ENCODE data around the gene RENBP. TPM values are rescaled to one million over a fixed set of nuclear protein-coding genes. Genes with fewer than 3 reads are reported as not detected.

The RENBP gene
- total and polyA plus RNA-seq, 8 donors, result 0.43 to 7.5 (median 2.4) TPM

DNA sequence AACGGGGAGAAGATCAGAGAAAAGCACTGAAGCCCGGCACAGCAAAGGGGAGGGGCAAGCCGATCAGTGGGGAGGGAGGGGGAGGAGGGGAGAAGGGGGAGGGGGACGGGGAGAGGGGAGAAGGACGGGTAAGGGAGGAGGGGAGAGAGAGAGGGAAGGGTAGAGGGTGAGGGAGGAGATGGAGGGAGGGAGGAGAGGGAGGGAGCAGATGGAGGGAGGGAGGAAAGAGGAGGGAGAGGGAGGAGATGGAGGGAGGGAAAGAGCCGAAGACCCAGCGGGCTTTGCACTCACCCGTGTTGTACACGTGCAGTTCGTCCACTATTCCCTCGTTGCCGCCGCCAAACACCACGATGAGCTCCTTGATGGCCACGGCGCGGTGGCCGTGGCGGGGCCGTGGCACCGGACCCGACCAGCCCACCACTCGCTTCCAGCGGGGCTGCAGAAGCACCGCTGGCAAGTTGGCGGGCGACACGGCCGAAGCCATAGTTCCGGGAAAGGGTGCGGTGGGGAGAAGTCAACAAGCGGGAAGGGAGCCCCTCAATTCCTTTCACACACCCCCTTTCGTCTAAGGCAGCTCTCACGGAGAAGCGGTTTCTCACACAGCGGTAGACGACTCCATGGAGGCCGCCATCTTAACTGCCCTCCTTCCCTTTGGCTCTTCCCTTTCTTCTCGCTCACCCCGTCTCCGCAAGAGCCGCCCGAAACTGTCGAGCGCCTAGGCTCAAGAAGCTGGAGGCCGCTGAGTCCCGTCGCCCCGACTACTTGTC lies 26.1 kb upstream of the RENBP start:
- peaks cover 0 to 14% (median 0%) of the 10 kb centered on the region in 3 donors for H3K4me1 ChIP-seq
- H3K4me3 ChIP-seq, result peak overlapping the region; percentile 66 to 92 (median 78)
- TF ChIP-seq, protein P1, sequence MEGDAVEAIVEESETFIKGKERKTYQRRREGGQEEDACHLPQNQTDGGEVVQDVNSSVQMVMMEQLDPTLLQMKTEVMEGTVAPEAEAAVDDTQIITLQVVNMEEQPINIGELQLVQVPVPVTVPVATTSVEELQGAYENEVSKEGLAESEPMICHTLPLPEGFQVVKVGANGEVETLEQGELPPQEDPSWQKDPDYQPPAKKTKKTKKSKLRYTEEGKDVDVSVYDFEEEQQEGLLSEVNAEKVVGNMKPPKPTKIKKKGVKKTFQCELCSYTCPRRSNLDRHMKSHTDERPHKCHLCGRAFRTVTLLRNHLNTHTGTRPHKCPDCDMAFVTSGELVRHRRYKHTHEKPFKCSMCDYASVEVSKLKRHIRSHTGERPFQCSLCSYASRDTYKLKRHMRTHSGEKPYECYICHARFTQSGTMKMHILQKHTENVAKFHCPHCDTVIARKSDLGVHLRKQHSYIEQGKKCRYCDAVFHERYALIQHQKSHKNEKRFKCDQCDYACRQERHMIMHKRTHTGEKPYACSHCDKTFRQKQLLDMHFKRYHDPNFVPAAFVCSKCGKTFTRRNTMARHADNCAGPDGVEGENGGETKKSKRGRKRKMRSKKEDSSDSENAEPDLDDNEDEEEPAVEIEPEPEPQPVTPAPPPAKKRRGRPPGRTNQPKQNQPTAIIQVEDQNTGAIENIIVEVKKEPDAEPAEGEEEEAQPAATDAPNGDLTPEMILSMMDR (IDR thresholded peaks at IDR 0.05), result no peak
- H3K36me3 ChIP-seq, result no peaks in the 10 kb centered on the region
- ATAC-seq (peak; percentile 15 to 28 (median 22)), DNase-seq (peak in 3 of 6 donors; percentile 43 to 80 (median 60)), FAIRE-seq (no peak)
- no peaks in the 10 kb centered on the region for H3K27me3 ChIP-seq
- intact Hi-C loops (cut with DNase I), result no loop called here
- no peaks in the 10 kb centered on the region for H3K9me3 ChIP-seq
- peak overlapping the region; percentile 94 to 99 (median 98) for H3K27ac ChIP-seq
- 0 to 6% methylated on average over 41 to 49 of the region's 49 CpGs for WGBS, 2 donors

DNA sequence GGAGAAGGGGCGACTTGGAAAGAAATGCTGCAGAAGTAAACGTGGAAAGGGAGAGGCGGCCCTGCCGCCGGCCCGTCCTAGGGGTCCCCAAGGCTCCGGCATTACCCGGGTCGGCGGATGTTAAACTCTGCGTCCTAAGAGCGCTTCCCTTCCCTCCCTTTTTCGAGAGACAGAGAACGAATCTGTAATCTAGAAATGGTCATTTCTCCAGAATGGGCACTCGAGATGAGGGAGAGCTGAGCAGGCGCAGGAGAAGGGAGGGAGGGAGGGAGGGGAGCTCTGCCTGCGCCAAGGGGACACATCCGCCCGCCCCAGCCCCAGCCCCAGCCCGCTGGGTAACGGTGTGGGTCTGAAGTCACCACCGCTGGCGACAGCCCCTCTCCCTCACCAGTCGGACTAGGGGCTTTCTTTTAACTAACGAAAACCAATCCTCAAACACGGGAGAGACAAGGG lies 25.5 kb upstream of the RENBP start:
- intact Hi-C loops (cut with DNase I), result no loop called here
- H3K27ac ChIP-seq, result peak overlapping the region in 2 of 4 donors; percentile 12 to 36
- H3K9me3 ChIP-seq, result no peaks in the 10 kb centered on the region
- no peaks in the 10 kb centered on the region for H3K27me3 ChIP-seq
- H3K4me3 ChIP-seq, result peak overlapping the region; percentile 2 to 92 (median 44)
- TF ChIP-seq, protein P1 (IDR thresholded peaks at IDR 0.05), result no peak
- ATAC-seq, result no peak
- H3K4me1 ChIP-seq, result peaks cover 0 to 12% (median 0%) of the 10 kb centered on the region in 3 donors
- WGBS, 2 donors, result 2 to 24% methylated on average over 26 of the region's 26 CpGs
- peak in 3 of 6 donors; percentile 38 to 65 (median 62) for DNase-seq
- no peak for FAIRE-seq
- H3K36me3 ChIP-seq, result no peaks in the 10 kb centered on the region

DNA sequence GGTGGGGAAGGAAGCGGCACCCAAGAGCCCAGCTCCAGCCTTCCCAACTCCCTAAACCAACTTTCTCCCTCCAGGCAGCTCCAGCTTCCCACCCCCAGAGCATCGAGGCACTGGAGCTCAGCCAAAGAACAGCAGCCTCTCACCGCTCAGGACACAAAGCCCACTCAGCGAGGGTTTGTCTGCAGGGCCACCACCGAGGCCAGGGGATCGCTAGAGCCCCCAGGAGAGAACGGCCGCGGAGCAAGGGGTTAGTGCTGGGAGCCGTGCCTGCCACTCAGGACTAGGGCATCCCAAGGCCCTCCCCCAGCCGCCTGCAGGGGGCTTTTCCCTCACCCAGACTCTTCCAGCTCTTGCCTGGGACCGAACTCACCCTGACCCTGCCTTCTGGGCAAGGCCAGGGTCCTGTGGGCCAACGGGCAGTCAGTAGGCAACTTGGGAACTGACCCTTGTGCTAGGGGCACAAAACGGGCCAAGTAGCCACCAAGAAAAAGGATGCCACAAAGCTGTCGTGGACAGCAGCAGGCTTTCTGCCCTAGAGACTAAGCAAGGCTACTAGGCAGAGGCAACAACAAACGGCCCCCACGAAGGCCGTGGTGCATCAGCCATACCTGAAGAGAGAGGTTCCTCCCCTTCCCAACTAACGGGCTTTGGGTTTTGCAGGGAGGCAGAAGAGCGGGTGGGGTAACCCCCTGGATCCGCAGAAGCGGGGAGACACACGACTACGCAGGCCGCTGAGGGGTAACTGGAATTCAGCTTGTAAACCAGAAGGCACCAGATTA lies 24.9 kb upstream of the RENBP start:
- peaks cover 0 to 6% (median 0%) of the 10 kb centered on the region in 3 donors for H3K4me1 ChIP-seq
- WGBS, 2 donors, result 16 to 47% methylated on average over 25 of the region's 25 CpGs
- TF ChIP-seq, protein P1 (IDR thresholded peaks at IDR 0.05), result no peak
- no peaks in the 10 kb centered on the region for H3K9me3 ChIP-seq
- FAIRE-seq, result no peak
- peak overlapping the region in 2 of 4 donors; percentile 12 to 36 for H3K27ac ChIP-seq
- no peak for ATAC-seq
- intact Hi-C loops (cut with DNase I), result no loop called here
- peak in 2 of 6 donors; percentile 58 to 76 for DNase-seq
- H3K27me3 ChIP-seq, result no peaks in the 10 kb centered on the region
- H3K4me3 ChIP-seq, result peak overlapping the region; percentile 2 to 92 (median 44)
- no peaks in the 10 kb centered on the region for H3K36me3 ChIP-seq

DNA sequence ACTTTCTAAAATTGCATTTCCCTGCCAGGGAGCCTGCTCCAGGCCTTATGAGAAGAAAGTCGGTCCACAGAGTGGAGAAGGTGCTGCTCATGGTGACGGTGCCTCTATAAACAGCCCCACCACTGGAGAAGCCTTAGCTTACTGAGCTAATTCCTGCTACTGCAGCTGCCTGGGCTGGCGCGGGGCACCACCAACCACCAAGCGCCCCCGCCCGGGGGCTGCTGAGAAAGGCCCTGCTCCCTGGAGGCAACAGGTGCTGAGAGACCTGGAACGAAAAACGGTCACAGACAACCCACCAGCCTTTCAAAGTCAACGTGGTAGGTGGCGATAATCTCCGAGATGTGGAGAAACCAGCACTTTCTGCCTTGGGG lies 24.3 kb upstream of the RENBP start:
- no peak for ATAC-seq
- TF ChIP-seq, protein P1 (IDR thresholded peaks at IDR 0.05), result no peak
- intact Hi-C loops (cut with DNase I), result no loop called here
- H3K36me3 ChIP-seq, result no peaks in the 10 kb centered on the region
- peaks cover 0 to 6% (median 0%) of the 10 kb centered on the region in 3 donors for H3K4me1 ChIP-seq
- WGBS, 2 donors, result 11 to 41% methylated on average over 12 of the region's 12 CpGs
- no peak for FAIRE-seq
- DNase-seq, result peak in 2 of 6 donors; percentile 55 to 64
- H3K27ac ChIP-seq, result peak overlapping the region in 1 of 4 donors; percentile 36
- H3K9me3 ChIP-seq, result no peaks in the 10 kb centered on the region
- H3K4me3 ChIP-seq, result peak overlapping the region in 1 of 4 donors; percentile 66
- no peaks in the 10 kb centered on the region for H3K27me3 ChIP-seq

Data from pancreas (tissue), 10 donors.